NCI-H226 (cell line): ENCODE results near the gene ST3GAL3.
A peak's percentile ranks its signal among the peaks of the same experiment; 100 is the strongest.
"Not testable (repeated sequence)": the region's sequence is repeated elsewhere in the genome, so short reads cannot be mapped to it uniquely, and the experiment has no call there.

Experiments used
- DNase-seq: peaks from one replicate; pipeline ENCODE4 v3.0.0-alpha.2; 2015

The ST3GAL3 gene

DNA sequence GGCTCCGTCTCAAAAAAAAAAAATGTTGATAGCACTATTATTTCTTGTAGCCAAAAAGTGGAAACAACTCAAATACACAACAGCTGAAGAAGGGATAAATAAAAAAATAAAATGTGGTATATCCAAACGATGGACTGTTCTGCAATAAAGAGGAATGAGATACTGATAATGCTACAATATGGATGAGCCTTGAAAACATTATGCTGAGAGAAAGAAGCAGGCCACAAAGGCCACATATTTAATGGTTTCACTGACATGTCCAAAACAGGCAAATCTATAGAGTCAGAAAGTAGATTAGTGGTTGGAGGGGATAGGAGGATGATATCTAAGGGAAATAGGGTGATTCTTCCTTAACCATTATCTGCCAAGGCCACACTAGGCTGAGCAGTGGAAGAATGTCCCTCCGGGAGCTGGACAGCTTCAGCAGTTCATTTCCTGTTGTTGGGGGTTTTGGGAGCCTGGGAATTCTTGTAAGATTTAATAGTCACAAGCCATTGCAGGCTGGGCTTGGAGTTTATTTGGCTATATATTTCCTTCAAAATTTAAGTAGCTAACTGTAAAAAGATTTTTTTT, 53.5 kb downstream of the ST3GAL3 start:
- no peak for DNase-seq

DNA sequence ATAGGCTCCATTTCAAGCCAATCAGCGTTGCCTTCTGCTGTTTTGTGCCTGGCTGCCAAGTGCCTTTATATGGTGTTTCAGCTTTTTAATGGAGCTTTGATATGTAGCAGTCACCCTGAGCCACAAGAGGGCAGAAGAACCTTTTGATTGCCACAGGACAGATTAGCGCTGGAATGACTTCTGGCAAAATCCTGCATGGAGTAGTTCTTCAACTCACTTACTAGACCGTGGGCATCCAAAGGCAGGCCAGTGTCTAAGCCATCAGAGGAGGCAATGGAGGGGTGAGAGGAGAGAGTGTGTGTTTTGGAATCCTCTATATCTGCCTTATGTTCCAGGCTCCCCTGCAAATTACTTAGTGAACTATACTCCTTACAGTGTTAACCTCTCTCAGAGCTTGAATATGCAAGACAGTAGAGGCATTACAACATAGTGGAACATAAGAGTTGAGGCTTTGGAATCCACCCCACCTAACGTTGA, 56.2 kb downstream of the ST3GAL3 start:
- DNase-seq = peak; percentile 51

DNA sequence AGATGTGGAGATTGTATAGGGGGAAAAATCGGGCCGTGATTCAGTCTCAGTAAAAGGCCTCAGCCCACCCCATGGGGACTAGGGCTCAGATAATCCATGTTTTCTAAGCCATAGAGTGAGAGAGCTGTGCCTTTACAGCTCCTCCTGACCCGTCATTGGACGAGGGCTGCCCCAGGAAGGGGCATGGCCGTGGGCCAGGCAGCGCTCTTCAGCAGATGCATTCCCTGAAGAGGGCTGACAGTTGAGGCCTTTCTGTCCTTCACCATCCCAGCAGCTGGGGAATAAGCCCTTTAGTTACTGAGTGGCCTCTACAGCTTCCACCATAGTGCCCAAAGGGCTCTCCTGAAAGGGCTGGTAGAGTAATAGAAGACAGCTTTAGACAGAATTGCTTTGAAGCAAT, 57.2 kb downstream of the ST3GAL3 start:
- DNase-seq = no peak

DNA sequence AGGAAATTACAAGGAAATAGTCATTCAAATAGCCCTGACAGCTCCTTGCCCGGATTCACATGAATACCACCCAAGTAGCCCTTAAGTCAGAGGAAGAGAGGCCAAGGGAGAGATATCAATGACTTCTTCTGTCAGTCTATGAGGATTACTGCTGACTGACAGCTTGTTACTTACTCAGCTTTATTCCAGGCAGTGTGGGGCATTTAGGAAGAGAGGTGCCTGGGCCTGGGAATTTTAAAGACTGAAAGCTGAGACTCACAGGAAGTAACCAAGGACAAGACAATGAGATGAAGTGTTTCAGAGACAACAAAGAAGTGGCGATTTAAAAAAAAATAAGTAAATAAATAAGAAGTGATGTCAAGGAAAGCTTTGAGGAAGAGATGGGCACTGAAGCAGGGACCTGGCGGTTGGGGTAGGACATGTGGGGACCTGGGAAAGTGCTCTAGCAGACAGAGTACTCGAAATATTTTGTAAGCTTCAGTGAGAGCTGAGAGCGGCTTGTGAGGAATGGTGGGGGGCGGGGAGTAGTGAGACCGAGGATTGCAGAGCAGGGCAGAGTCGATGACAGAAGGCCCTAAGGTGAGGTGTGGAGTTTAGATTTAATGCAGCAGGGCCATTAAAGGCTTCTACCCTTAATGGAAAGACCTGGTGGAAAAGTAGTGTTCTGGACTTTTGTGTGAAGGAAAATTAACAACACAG, 58.9 kb downstream of the ST3GAL3 start:
- DNase-seq = no peak

DNA sequence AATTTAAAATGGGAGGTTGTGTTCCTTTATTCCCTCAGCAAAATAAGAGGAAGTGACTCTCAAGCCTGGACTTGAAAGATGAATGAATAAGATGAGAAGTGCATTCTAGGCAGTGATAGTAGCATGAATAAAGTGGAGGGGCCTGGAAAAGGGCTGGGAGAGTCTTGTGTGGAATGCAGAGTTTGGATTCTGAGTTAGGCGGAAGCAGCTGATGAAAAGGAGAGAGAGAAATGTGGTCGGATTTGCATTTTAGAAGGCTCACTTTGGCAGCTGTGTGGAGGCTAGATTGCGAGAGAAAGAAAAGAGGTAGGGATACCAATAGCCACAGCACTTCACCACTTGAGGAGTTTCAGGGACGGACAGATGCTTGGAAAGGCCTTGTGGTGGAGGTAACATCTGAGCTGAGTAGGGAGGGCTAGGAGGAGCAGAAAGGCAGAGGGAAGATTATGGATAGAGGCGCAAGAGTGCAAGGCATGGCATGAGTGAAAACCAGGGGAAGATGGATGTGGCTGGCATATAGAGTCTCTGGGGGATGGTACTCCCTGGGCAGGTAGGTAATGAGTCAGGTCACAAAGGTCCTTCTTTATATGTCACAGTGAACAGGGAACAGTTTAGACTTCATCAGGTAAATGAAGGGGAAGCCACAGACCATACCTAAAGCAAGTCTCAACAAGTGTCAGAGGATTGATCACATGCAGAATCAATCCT, 59.6 kb downstream of the ST3GAL3 start:
- no peak for DNase-seq

DNA sequence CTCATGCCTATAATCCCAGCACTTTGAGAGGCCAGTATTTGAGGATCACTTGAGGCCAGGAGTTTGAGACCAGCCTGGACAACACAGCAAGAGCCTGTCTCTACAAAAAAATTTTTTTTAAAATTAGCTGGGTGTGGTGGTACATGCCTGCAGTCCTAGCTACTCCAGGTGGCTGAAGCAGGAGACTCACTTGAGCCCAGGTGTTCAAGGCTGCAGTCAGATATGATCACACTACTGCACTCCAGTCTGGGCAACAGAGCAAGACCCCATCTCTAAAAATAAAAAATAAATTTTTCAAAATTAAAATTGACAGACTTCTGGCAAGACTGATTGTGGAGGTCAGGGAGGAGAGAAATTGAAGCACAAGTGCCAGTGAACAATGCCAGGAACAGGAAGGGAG, 60.8 kb downstream of the ST3GAL3 start:
- DNase-seq = no peak

DNA sequence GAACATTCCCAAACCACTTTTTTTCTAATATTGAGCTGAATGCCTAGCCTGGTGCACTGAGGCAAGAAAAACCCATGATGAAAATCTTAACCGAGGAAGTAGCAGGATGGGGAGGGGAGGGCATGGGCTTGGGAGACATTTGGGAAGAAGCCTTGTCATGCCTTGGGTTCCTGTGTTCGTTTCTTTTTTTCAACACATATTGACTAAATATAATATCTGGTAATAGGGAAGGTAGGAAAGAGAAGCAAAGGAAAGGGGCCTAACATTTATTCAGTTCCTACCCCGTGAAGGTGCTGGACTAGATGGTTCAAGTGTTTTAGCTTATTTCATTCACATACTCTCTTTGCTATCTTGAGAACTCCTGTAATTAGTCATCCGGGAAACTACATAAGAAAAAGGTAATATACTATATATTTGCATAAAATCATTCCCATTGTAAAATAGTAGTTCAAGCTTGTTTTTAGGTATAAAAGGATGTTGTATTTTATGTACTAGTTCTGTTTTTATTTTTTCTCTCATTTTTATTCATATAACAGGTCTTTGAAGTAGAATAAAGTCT, 62.1 kb downstream of the ST3GAL3 start:
- no peak for DNase-seq

DNA sequence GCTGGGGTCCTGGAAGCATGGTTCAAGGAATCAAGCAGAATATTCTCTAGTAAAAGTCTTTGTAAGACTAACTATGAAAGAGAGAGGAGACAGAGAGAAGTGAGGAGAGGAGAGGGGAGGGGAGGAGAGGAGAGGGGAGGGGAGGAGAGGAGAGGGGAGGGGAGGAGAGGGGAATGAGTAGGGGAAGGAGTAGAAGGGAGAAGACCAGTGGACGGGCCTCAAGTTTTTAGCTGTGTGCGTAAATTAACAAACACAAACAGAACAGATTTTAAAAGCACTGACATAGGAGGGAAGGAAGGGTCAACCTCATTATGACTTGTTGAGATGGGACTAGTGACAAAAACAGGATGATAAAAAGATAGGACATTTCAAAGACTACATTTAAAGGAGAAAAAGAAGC, 62.8 kb downstream of the ST3GAL3 start:
- no peak for DNase-seq

DNA sequence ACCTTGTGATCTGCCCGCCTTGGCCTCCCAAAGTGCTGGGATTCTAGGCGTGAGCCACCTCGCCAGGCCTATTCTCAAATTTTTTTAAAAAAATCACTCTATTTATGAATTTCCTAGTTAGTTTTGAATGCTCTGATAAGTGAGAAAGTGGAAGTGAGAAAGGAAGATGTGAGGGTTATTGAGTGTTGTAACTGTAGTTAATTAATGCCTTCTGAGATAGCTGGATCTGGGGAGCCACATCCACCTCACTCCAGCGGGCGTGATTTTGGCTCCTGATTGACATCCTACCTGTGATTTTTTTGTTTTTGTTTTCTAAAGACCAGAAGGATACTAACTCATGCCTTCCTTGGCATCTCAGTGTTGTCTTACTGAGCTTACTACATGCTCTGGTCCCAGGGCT, 65.6 kb downstream of the ST3GAL3 start:
- no peak for DNase-seq

DNA sequence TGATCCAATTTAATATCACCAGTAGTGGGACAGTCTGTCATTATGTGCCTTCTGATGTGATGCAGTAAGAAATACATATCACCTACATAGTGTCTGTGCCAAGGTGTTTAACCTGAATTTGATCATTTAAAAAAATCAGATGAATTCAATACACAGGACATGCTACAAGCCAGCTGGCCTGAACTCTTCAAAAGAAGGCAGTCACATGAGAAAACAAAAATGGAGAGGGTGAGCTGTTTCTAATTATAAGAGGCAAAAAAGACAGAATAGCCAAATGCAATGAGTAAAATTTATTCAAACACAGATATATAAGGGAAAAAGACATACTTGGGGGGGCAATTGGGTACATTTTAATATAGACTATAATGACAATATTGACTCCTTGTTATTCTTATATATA, 66.5 kb downstream of the ST3GAL3 start:
- DNase-seq = no peak

DNA sequence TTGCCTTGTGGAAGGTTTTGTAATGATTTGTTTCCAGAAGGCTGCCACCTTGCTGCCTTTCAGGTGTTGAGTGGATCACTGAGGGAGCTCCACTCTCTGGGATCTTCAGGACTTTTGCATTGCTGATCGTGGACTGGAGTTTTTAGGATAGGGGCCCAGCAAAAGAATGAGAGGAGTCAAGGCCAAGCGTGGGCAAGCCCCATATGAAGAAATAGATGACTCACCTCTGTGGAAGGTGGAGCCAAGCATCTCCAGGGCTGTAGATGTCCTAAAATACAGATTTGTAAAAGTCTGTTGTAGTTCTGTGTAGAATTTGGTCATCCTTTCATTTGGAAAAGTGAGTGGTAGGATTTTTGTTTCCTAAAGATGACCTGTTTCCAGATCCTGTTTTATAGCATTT, 67.0 kb downstream of the ST3GAL3 start:
- DNase-seq = peak; percentile 78

DNA sequence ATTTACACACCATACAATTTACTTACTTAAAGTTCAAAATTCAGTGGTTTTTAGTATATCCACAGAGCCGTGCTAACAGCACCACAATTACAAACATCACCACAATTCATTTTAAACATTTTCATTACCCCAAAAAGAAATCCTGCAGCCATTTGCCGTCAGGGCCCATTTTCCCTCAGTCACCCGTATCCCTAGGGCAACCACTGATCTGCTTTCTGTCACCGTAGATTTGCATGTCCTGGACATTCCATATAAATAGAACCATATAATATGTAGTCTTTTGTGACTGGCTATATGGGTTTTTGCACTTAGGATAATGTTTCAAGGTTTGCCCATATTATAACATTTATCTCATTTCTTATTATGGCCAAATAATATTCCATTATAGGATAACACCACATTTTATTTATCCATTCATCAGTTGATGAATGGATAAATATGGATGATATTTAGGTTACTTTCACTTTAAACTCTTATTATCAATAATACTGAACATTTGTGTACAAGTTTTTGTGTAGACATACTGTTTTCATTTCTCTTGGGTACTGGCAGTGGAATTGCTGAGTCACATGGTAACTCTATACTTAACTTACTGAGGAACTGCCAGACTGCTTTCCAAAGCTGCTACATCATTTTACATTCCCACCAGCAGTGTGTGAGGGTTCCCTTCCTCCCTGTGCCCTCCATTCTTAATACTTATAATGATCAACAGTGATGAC, 68.9 kb downstream of the ST3GAL3 start:
- peak; percentile 45 for DNase-seq

DNA sequence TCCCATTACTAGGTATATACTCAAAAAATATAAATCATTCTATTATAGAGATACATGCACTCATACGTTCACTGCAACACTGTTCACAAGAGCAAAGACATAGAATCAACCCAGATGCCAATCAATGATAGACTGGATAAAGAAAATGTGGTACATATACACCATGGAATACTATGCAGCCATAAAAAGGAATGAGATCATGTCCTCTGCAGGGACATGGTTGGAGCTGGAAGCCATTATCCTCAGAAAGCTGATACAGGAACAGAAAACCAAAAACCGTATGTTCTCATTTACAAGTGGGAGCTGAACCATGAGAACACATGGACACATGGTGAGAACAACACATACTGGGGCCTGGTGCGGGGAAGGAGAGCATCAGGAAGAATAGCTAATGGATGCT, 70.6 kb downstream of the ST3GAL3 start:
- not testable (repeated sequence) for DNase-seq

DNA sequence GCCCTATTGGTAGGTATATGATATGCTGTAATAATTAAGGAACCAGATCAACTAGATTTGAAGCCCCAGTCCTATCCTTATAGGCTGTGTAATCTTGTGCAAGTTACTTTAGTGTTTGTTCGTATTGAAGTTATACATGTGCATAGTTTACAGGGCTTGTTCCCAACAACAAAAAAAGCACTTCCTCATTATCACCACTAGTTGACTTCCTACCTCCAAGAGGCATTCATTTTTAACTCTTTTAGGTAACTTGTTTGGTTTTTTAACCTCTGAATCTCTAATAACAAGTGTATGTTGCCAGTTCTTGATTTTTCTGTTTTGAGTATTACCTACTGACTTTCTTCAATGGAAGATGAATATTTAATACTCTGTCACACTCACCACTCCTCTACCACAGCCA, 71.9 kb downstream of the ST3GAL3 start:
- no peak for DNase-seq

DNA sequence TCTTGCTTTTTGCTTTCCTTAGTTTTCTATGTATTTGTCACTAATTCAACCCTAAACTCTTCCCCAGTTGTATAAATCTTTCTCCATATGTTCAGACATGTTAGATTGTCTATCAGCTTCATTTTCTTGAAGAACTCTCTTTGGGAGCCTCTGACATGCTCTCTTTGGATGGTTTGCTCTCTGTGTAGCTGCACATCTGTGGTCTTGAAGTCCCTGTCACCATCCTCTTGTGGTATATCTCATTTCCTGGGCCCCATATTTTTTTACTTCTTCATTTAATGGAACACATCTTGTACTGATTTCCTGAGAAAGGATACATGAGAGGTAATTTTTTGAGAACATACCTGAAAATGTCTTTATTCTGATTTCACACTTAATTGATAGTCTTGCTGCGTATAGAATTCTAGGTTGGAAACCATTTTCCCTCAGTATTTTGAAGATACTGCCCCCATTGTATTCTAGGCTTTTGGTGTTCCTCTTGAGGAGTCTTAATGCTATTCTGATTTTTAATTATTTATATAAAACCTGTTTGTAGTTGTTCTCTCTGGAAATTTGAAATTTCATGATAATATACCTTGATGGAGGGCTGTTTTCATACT, 72.6 kb downstream of the ST3GAL3 start:
- DNase-seq = no peak

DNA sequence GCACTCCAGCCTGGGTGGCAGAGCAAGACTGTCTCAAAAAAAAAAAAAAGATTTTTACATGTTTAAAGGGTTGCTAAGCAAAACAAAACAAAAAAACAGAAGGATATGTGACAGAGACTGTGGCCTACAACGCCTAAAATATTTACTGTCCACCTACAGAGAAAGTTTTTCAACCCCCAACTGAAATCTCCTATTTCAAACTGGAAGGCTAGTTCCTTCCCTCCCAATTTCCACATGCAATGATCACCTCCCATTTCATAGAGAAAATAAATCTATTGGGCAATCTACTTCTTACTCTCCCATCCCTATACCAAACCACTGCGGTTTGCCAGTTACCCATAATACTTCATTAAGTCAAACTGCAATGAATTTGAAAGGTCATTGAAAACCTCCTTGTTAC, 74.2 kb downstream of the ST3GAL3 start:
- no peak for DNase-seq

DNA sequence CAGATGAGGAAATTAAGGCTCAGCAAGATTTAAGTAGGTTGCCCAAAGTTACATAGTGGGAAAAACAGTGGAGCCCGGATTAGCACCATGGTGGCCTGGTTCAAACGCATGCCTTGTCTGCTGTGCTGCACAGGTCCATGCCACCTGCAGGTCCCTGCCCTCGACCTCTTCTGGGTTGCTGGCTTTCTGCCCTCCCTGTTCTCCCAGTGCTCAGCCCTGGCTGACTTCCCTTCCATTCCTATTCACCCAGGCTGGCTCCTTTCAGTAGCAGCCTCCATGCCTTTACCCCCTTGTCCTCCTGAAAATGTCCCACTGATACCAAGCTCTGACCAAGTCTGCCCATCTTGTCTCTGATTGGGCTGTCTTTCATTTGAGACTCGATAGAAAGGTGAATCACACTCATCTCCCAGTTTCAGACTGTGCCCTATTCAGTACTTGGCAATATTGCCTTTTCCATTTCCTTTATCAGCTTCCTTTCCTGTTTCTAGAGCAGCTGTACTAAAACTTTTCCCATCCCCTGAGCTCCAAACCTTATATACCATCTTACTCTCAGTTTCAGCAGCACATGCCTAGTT, 75.8 kb downstream of the ST3GAL3 start:
- DNase-seq = no peak

DNA sequence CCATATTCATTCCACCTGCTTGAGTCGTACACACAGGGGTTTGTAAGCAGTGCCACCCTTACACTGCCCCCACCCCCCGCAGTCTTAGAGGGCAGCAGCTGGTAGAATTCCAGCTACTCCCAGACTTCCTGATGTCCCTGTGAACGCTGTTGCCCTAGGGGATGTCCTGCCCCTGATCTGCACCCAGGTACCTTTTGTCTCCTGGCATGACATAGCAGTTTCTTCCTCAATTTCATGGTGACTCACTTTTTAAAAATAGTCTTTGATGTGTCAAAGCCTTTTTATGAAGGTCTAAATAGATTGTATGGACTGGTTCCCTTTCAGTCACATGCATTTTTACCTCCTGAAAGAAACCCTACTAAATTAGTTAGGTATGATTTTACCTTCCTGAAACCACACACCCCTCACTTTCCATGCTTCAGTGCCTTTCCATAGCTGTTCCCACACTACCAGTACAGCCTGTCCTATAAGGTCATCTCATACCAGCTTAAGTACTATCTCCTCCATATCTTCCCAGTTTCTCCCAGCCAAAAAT, 76.4 kb downstream of the ST3GAL3 start:
- DNase-seq = peak; percentile 56

DNA sequence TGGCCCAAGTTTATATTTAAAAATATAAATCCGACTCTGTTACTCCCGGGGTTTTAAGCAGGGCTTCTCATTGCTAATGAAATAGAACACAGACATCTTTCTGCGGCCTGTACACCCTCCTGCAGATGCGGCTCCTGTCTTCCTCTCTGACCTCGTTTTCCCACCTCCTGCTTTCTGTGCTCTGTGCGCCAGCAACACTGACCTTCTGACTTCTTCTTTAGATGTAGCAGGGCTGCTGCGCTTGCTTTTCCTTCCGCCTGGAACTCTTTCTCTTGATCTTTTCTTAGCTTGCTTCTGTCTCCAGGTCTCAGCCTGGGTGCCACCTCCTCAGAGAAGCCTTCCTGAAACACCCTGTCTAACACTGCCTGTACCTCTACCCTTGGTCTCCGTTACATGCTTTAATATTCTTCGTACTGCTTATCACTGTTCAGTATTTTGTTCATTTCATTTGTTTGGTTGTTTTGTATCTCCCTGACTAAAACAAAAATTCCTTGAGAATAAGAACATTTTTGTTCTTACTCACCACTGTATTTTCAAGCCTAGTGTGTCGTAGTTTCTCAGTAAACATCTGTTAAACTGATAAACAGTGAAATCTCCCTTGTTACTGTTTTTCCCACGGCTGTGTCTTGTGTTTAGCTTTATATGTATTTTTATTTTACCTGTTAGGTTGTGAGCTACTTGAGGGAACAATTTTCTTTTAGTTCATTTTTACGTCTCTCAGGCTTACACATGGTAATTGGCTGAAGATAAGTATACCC, 79.0 kb downstream of the ST3GAL3 start:
- DNase-seq = no peak

DNA sequence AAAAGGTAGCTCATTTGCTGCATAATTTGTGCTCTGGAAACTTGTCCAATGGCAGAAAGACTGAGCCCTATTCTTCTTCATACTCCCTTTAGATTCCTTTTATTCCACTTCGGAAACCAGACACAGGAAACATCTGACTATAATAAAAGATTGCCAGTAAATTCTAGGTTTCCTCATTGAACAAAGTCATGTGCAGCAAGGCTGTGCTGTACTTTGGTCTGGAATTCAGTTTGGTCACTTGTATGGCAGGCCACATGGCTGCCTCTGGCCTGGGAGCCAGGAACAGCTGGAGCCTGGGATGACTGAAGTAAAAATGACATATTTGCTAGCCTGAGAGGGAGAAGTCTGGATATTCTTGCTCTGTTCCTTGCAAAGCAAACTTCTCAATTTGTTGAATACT, 79.6 kb downstream of the ST3GAL3 start:
- no peak for DNase-seq
